GM10248 (cell line): ENCODE results near the gene OR5AP2.
"Not testable (repeated sequence)": the region's sequence is repeated elsewhere in the genome, so short reads cannot be mapped to it uniquely, and the experiment has no call there.

Experiments used
- CTCF ChIA-PET: fragments of 300-600 bp; sonication (Branson Sonifier 250); formaldehyde crosslinking; extraction: SDS; loops from one replicate; lab custom pipeline; 2021; ENCODE audit warnings: antibody characterized with exemption; lab: Yijun Ruan, JAX
- POLR2A ChIA-PET: fragments of 350-650 bp; sonication (Branson Sonifier 250); formaldehyde crosslinking; extraction: SDS; loops from one replicate; lab custom pipeline; 2020; ENCODE audit warnings: antibody characterized with exemption; lab: Yijun Ruan, JAX
- DNase-seq: peaks from one replicate; pipeline ENCODE4 v3.0.0; 2012; ENCODE audit errors: extremely low spot score
- TF ChIP-seq, protein P1 (sequence below): IDR thresholded peaks from 2 replicates; pipeline ENCODE4 v1.5.1; 2012; ENCODE audit warnings: mild to moderate bottlenecking, low read depth; ENCODE audit errors: extremely low read depth, missing control alignments, control extremely low read depth

The OR5AP2 gene

DNA sequence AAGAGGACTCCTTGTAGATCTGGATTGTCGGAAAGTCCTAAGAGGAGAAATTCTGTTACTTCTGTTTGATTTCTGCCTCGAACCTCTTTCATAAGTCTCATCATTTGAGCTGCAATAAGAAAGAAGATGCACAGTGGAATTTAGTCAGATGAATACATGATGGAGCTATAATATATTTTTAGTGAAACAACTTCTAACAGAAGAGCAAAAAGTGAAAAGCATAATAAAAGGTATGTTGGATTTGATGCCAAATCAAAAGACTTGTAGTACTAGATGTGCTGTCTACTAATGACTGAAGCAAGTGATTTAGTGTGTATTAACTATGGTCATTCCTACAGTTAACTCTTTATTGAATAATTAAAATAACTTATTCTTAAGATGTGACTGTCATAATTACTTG lies at the start of gene OR5AP2:
Gene OR5AP2, minus strand, starts transcription at position 101 of the 400 bp plus-strand sequence. Its CDS starts 0 bp downstream, at position 101.
- no peak for DNase-seq
- TF ChIP-seq, protein P1, sequence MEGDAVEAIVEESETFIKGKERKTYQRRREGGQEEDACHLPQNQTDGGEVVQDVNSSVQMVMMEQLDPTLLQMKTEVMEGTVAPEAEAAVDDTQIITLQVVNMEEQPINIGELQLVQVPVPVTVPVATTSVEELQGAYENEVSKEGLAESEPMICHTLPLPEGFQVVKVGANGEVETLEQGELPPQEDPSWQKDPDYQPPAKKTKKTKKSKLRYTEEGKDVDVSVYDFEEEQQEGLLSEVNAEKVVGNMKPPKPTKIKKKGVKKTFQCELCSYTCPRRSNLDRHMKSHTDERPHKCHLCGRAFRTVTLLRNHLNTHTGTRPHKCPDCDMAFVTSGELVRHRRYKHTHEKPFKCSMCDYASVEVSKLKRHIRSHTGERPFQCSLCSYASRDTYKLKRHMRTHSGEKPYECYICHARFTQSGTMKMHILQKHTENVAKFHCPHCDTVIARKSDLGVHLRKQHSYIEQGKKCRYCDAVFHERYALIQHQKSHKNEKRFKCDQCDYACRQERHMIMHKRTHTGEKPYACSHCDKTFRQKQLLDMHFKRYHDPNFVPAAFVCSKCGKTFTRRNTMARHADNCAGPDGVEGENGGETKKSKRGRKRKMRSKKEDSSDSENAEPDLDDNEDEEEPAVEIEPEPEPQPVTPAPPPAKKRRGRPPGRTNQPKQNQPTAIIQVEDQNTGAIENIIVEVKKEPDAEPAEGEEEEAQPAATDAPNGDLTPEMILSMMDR, result no peak
- ChIA-PET CTCF (interaction anchor here (1.4 kb wide), 1 partner anchor 13 kb away, joined by 3 read pairs; no protein-coding TSS in a partner anchor), POLR2A (no interaction called here)

- CTCF ChIA-PET, POLR2A ChIA-PET, DNase-seq: not testable (repeated sequence)
Observed at GRCh38 chr11:56691179-56691578, 48.9 kb upstream of the OR5AP2 start.

DNA sequence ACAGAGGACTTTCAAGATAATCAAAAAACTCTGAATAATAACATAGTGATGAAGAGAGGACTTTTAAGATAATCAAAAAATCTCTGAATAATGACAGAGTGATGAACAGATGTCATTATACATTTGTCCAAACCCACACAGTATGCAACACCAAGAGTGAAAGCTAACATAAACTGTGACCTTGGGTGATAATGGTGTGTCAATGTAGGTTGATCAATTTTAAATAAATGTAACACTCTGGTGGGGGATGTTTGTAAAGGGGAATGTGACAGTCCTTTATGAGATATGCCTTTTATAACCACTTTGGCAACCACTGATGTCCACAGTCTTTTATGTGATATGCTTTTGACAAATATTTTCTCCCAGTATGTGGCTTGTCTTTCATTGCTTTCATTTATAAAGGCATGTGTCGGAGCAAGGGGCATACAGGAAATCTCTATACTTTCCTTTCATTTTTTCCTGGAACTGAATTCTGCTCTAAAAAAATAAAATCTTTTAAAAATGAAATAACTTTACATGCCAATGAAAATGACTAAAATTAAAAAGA lies 46.4 kb upstream of the OR5AP2 start:
- ChIA-PET POLR2A (no interaction called here), CTCF (no interaction called here)
- TF ChIP-seq, protein P1, result no peak
- no peak for DNase-seq

DNA sequence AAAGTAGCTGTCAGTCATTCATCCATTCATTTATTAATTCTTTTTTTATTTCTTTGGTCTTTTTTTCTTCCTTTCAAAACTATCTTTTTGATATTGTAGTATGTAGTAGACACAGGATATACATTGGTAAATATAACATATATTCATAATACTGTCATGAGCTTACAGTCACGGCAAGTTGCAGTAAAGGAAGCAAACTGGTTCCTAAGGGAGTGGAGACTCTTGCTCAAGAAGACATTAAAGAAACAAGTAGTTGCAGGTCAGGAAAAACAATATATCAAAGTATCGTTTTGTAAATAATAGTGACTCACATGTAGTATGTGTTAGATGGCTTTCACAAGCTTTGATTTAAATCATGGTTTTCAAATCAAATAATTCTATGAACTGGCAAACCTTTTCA lies 28.7 kb upstream of the OR5AP2 start:
- POLR2A ChIA-PET, result no interaction called here
- no peak for DNase-seq
- CTCF ChIA-PET, result no interaction called here
- TF ChIP-seq, protein P1, result no peak

GRCh38 chr11:56663386-56663785 lies 21.1 kb upstream of the OR5AP2 start, which contains the start of gene OR5AR1:
Gene OR5AR1 (plus strand): TSS chr11:56663686. CDS start chr11:56663686, 0 bp downstream.
- CTCF ChIA-PET, result no interaction called here
- TF ChIP-seq, protein P1, result no peak
- no peak for DNase-seq
- POLR2A ChIA-PET, result no interaction called here

DNA sequence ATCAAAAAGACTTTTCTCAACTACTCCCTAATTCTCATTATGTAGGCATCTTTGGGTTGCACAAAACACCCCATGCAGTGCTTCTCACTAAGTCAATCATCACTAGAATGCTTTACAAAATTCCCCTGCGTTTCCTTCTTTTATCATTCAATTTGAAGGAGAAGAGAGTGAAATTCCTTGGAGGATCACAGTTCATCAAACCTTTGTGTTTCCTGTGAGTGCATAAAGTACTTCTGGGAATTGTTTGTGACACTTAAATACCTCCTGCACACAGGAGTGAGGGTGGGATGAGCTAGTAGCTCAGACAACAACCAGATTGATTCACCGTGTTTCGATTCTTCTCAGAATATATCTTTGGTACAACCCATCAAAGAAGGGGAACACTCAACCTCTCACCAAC lies 17.5 kb upstream of the OR5AP2 start:
- ChIA-PET POLR2A (no interaction called here), CTCF (no interaction called here)
- no peak for DNase-seq
- TF ChIP-seq, protein P1, result no peak

- CTCF ChIA-PET, result interaction anchor here (1.5 kb wide), 1 partner anchor 12 kb away, joined by 4 read pairs; no protein-coding TSS in a partner anchor
- no peak for DNase-seq
- TF ChIP-seq, protein P1, result no peak
- POLR2A ChIA-PET, result no interaction called here
Observed at GRCh38 chr11:56637500-56637899, 4.7 kb downstream of the OR5AP2 start.
